ENCODE results near the gene RNU1-2. TPM values are rescaled to one million over a fixed set of nuclear protein-coding genes. Genes with fewer than 3 reads are reported as not detected.
"Not testable (repeated sequence)": the region's sequence is repeated elsewhere in the genome, so short reads cannot be mapped to it uniquely, and the experiment has no call there.

RNU1-2 gene
- total RNA-seq (1,000 to 10,000 TPM; 2,748 to 3,444 TPM), polyA plus RNA-seq (ENCODE audit: insufficient read length in 6 of 6) (1 to 10 TPM; 1.5 to 9.4 (median 2.1) TPM)
- long read RNA-seq, donor 1, result 0 reads
- long read RNA-seq, donor 2, partial matches to known transcripts, result 0 of 1 reads
- long read RNA-seq, donor 2, other reads (novel, unspliced or antisense), result 0 of 1 reads
- long read RNA-seq, donor 3, result 0 reads
- long read RNA-seq, donor 4, result 0 reads
- long read RNA-seq, donor 5, result 0 reads
- long read RNA-seq, donor 6, result 0 reads
- long read RNA-seq, donor 7, result 0 reads
- long read RNA-seq, donor 8, result 0 reads
- long read RNA-seq, donor 9, result 0 reads
- long read RNA-seq, donor 10, result 0 reads
- long read RNA-seq, donor 11, result 0 reads
- long read RNA-seq, donor 12, result 0 reads

DNA sequence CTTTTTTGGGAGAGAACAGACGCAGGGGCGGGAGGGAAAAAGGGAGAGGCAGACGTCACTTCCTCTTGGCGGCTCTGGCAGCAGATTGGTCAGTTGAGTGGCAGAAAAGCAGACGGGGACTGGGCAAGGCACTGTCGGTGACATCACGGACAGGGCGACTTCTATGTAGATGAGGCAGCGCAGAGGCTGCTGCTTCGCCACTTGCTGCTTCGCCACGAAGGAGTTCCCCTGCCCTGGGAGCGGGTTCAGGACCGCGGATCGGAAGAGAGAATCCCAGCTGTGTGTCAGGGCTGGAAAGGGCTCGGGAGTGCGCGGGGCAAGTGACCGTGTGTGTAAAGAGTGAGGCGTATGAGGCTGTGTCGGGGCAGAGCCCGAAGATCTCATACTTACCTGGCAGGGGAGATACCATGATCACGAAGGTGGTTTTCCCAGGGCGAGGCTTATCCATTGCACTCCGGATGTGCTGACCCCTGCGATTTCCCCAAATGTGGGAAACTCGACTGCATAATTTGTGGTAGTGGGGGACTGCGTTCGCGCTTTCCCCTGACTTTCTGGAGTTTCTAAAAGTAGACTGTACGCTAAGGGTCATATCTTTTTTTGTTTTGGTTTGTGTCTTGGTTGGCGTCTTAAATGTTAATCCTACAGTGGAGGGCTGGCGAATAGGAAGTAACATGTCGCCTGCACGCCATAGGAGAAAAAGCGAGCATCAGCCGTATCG is at the start of gene RNU1-2:
TSS of gene RNU1-2 (plus strand) at position 383 of the 718 bp plus-strand sequence.
- intact Hi-C loops (cut with DNase I); H3K4me1 ChIP-seq; H3K9me3 ChIP-seq; H3K36me3 ChIP-seq; H3K27me3 ChIP-seq: not testable (repeated sequence)
- peak; percentile 99 for ATAC-seq
- peak within 1 kb of the TSS; percentile 75 to 91 for H3K27ac ChIP-seq
- DNase-seq, result peak; percentile 87 to 99 (median 94)
- H3K4me3 ChIP-seq, result peak within 1 kb of the TSS; percentile 11 to 46

DNA sequence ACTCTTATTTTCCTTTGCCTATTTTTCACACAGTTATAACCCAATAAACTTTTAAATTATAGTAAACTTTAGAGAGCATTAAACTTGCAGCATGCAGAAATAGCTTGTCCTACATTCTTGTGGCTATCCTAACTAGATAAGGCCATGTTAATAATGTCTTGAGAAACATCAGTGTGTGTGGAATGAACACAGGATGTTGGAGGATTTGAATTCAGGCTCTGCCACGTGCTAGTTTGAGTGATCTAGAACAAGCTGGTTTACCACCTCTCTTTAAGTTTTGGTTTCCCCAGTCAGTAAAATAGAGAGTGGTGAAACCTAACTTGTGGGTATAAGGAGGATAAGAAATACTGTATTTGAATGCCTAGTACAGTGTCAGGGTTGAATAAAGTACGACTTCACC is 39.6 kb upstream of the RNU1-2 start:
- intact Hi-C loops (cut with DNase I); ATAC-seq; H3K27ac ChIP-seq: not testable (repeated sequence)

DNA sequence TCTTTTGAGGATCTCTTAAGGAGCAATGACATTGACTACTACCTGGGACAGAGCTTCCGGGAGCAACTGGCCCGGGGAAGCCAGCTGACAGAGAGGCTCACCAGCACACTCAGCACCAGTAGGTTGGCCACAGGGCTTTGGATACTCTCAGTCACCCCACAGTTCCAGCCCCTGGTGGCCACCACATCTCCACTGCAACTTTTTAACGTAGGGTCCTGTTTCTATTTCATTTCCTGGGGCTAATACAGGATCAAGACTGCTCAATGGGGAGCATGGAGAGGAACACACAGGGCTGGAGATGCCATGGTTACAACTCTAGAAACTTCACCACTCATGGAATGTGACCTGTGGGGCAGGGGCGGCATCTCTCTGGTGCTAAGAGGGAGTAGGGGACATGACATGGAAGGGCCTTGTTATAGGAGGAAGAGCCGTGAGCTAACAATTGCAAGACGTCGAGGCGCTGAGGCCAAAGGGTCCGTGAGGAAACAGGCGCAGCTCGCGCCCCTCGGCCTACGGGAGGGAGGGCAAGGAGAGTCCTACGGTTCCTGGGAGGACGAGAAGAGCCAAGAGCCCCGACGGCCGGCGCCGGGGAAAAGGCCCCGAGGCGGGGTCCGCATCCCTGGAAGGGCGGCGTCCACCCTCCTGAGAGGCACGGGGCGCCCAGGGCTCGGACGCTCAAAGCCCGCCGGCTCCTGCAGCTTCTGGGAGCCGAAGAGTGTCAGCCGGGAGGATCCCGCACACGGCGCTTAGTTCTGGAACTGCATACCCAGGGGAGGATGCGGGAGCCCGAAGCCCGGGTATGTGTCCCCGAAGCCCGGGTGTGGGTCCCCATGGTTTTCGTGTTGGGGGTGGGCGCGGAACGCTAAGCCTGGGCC is 36.4 kb upstream of the RNU1-2 start:
- intact Hi-C loops (cut with DNase I); H3K36me3 ChIP-seq; H3K9me3 ChIP-seq; H3K27ac ChIP-seq; H3K4me1 ChIP-seq; H3K4me3 ChIP-seq; ATAC-seq; DNase-seq: not testable (repeated sequence)
- H3K27me3 ChIP-seq, result peaks cover 0 to 11% of the 10 kb centered on the region in 2 donors

More for the DNA sequence above, 39.6 kb upstream of the RNU1-2 start:
- H3K27me3 ChIP-seq, result peaks cover 0 to 11% of the 10 kb centered on the region in 2 donors
- not testable (repeated sequence) for H3K36me3 ChIP-seq, H3K9me3 ChIP-seq, H3K4me3 ChIP-seq, H3K4me1 ChIP-seq, DNase-seq

- ATAC-seq; H3K9me3 ChIP-seq; intact Hi-C loops (cut with DNase I); H3K27ac ChIP-seq; H3K36me3 ChIP-seq; DNase-seq; H3K4me3 ChIP-seq; H3K4me1 ChIP-seq: not testable (repeated sequence)
- peaks cover 0 to 11% of the 10 kb centered on the region in 2 donors for H3K27me3 ChIP-seq
These were observed 35.7 kb upstream of the RNU1-2 start for GRCh38 chr1:16860048-16860447.

GRCh38 chr1:16861832-16862245 is 33.9 kb upstream of the RNU1-2 start:
- H3K4me1 ChIP-seq; intact Hi-C loops (cut with DNase I); ATAC-seq; H3K4me3 ChIP-seq; H3K27ac ChIP-seq; H3K36me3 ChIP-seq; H3K9me3 ChIP-seq; DNase-seq: not testable (repeated sequence)
- peaks cover 0 to 11% of the 10 kb centered on the region in 2 donors for H3K27me3 ChIP-seq

GRCh38 chr1:16862415-16862814 is 33.4 kb upstream of the RNU1-2 start:
- DNase-seq, ATAC-seq: not testable (repeated sequence)

GRCh38 chr1:16863024-16863423 is 32.8 kb upstream of the RNU1-2 start:
- H3K36me3 ChIP-seq; intact Hi-C loops (cut with DNase I); H3K27ac ChIP-seq; ATAC-seq; DNase-seq; H3K4me1 ChIP-seq; H3K4me3 ChIP-seq; H3K9me3 ChIP-seq: not testable (repeated sequence)
- H3K27me3 ChIP-seq, result peaks cover 0 to 11% of the 10 kb centered on the region in 2 donors

More at GRCh38 chr1:16862415-16862814, 33.4 kb upstream of the RNU1-2 start:
- H3K36me3 ChIP-seq; H3K27ac ChIP-seq; H3K4me3 ChIP-seq; H3K9me3 ChIP-seq; intact Hi-C loops (cut with DNase I); H3K4me1 ChIP-seq: not testable (repeated sequence)
- peaks cover 0 to 11% of the 10 kb centered on the region in 2 donors for H3K27me3 ChIP-seq

DNA sequence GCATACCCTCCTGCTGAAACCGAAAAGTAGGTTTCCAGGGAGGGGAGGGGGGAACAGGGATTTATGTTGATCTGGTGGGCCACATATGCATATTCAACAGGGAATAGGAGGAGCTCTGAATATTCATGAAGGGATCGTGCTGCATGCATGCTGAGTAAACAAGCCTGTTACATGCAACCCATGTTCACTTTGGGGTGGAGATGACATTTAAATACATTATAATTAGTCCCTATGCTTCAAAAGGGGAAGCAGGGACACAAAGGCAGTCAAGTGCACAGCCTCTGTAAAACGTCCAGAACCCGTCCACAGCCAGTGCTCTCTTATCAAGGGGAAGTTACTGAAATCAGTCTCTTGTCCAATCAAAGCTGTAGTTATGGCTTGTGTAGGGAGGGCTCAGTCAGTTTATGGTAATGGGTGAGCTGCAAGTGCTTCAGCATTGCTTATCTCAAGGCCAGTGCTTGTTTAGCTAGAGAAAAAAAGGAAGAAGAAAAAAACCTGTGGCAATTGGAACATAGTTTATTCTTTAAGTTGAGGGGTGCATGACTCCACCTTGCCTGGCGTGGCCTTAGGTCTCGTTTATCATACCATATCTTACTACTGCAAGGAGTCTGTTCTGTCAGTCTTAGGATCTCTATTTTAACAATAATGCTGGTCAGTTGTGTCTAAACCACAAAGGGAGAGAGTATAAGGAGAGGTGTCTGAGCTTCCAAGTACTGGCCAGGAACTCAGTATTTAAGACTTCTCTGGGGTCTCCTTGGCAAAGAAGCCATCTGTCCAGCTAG is 28.7 kb upstream of the RNU1-2 start:
- H3K36me3 ChIP-seq; H3K4me3 ChIP-seq; H3K9me3 ChIP-seq; H3K4me1 ChIP-seq; ATAC-seq; H3K27ac ChIP-seq; intact Hi-C loops (cut with DNase I); DNase-seq: not testable (repeated sequence)
- peaks cover 0 to 13% of the 10 kb centered on the region in 2 donors for H3K27me3 ChIP-seq

DNA sequence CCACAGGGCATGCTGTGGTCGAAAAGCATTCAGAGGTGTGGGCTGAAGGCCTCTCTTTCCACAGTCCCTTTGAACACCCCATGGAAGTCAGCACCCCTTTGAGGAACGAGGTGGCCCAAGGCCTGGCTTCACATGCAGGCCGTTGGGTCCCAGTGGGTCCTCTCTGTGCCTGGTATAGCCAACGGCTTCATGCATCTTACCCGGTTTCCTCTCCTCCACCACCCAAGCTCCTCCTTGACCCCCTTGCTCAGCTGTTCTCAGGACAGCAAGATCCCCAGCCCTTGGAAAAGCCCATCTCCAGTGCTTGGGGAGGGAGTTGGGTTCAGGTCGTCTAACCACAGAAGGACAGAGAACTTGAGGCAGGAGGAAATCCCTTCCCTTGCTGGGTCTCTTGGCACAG is 27.0 kb upstream of the RNU1-2 start:
- H3K4me1 ChIP-seq; H3K27ac ChIP-seq; H3K36me3 ChIP-seq; H3K9me3 ChIP-seq; H3K4me3 ChIP-seq; DNase-seq; ATAC-seq; intact Hi-C loops (cut with DNase I): not testable (repeated sequence)
- peaks cover 0 to 26% of the 10 kb centered on the region in 2 donors for H3K27me3 ChIP-seq

GRCh38 chr1:16869996-16870395 is 25.8 kb upstream of the RNU1-2 start:
- H3K9me3 ChIP-seq; intact Hi-C loops (cut with DNase I); H3K4me1 ChIP-seq; H3K4me3 ChIP-seq; H3K36me3 ChIP-seq; DNase-seq; H3K27ac ChIP-seq; ATAC-seq: not testable (repeated sequence)
- peaks cover 0 to 35% of the 10 kb centered on the region in 2 donors for H3K27me3 ChIP-seq

DNA sequence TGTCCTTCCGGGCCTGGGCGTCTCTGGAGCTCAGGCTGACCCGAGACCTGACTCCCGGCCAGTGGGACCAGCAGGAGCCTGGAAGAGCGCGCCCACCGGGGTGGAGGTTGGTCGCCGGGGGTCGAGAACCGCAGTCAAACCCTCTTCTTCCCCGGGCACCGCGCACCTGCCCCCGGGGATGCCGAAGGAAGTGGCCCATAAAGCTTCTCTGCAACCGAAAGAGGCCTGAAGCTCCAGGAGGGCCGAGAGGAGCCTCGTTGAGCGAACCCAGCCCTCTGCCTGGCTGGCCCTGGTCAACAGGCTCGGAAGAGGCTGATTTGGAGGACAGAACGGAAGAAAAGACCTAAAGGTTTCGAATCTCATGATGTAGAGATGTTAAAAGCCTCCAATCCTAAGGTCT is 24.6 kb upstream of the RNU1-2 start:
- H3K36me3 ChIP-seq; H3K27ac ChIP-seq; H3K4me3 ChIP-seq; H3K9me3 ChIP-seq; DNase-seq; H3K4me1 ChIP-seq; intact Hi-C loops (cut with DNase I); ATAC-seq: not testable (repeated sequence)
- H3K27me3 ChIP-seq, result peaks cover 0 to 47% of the 10 kb centered on the region in 2 donors
